ELR (cell line): Measurements from ENCODE around the gene ZNF648.
"Not testable (repeated sequence)": the region's sequence is repeated elsewhere in the genome, so short reads cannot be mapped to it uniquely, and the experiment has no call there.

ENCODE experiments used
- DNase-seq: peaks from one replicate; pipeline ENCODE4 v3.0.0-alpha.2; 2015; ENCODE audit warnings: low read depth

ZNF648 gene

DNA sequence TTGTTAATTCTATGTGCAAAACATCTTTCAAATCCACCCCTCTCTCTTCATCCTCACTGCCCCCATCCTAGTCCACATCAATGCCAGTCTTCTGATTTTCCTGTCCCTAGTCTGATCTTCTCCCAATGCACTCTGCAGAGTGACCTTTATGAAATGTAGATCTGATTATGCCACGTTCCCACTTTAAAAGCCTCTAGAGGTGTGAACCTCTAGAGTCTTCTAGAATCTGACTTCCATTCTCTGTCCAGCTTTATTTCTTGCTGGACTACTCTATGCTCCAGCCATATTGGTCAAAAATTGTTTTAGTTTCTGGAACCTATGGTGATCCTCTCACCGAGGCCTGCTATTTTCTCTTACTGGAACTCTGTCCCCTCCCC, 32.5 kb downstream of the ZNF648 start:
- no peak for DNase-seq

DNA sequence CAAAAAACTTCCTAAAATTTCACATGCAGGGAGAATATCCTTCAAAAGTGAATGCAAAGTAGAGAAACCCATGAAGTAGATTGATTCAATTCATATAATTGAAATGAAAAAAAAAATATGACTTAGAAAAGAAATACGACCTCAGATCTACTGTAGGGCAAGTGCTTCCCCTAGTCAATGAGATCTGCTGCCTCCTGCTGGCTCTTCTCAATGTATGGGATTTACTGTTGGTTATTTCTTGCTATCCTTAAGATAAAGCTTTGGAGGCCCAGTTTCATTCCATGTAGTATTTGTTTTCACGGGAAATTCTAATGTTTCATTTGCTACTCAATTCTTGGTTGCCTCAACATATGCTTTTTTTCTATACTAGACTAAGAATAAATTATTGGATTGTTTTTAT, 46.2 kb downstream of the ZNF648 start:
- no peak for DNase-seq

DNA sequence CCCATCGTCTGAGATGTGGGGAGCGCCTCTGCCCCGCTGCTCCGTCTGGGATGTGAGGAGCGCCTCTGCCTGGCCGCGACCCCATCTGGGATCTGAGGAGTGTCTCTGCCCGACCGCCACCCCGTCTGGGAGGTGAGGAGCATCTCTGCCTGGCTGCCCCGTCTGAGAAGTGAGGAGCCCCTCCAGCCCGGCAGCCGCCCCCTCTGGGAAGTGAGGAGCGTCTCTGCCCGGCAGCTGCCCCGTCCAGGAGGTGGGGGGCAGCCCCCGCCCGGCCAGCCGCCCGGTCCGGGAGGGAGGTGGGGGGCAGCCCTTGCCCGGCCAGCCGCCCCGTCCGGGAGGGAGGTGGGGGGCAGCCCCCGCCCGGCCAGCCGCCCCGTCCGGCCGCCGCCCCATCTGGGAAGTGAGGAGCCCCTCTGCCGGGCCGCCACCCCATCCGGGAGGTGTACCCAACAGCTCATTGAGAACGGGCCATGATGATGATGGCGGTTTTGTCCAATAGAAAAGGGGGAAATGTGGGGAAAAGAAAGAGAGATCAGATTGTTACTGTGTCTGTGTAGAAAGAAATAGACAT, 50.6 kb downstream of the ZNF648 start:
- not testable (repeated sequence) for DNase-seq

DNA sequence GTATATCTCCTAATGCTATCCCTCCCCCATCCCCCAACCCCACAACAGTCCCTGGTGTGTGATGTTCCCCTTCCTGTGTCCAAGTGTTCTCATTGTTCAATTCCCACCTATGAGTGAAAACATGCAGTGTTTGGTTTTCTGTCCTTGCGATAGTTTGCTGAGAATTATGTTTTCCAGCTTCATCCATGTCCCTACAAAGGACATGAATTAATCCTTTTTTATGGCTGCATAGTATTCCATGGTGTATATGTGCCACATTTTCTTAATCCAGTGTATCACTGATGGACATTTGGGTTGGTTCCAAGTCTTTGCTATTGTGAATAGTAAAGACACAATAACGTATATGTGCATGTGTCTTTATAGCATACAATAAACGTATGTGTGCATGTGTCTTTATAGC, 56.1 kb downstream of the ZNF648 start:
- DNase-seq: not testable (repeated sequence)

DNA sequence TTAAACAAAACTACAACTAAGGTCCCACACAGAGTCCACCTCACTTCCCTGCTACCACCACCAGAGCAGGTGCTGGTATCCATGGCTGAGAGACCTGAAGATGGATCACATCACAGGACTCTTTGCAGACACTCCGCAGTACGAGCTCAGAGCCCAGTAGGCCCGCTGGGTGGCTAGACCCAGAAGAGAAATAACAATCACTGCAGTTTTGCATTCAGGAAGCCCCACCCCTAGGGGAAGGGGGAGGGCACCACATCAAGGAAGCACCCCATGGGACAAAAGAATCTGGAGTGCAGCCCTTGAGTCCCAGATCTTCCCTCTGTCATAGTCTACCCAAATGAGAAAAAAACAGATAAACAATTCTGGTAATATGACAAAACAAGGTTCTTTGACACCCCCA, 56.9 kb downstream of the ZNF648 start:
- no peak for DNase-seq
